Upper lobe of left lung (tissue), 4 donors: Measurements from ENCODE around the gene CNTD1.

ENCODE experiments used
- POLR2A ChIP-seq, 4 donors: fragments of 450-650 bp; IDR thresholded peaks; one replicate each; pipeline ENCODE4 v1.5.1; 2016 to 2017; ENCODE audit warnings: antibody characterized with exemption in 4 of 4, mild to moderate bottlenecking in 2 of 4
- TF ChIP-seq, protein P1 (sequence below), 6 experiments: fragments of 450-650 bp in 4 of 6; fragments of 200-600 bp in 2 of 6; sonication (generic) in 2 of 6; IDR thresholded peaks; one replicate each; pipeline ENCODE4 v1.5.1; 2016 to 2019; ENCODE audit warnings: antibody characterized with exemption in 6 of 6

DNA sequence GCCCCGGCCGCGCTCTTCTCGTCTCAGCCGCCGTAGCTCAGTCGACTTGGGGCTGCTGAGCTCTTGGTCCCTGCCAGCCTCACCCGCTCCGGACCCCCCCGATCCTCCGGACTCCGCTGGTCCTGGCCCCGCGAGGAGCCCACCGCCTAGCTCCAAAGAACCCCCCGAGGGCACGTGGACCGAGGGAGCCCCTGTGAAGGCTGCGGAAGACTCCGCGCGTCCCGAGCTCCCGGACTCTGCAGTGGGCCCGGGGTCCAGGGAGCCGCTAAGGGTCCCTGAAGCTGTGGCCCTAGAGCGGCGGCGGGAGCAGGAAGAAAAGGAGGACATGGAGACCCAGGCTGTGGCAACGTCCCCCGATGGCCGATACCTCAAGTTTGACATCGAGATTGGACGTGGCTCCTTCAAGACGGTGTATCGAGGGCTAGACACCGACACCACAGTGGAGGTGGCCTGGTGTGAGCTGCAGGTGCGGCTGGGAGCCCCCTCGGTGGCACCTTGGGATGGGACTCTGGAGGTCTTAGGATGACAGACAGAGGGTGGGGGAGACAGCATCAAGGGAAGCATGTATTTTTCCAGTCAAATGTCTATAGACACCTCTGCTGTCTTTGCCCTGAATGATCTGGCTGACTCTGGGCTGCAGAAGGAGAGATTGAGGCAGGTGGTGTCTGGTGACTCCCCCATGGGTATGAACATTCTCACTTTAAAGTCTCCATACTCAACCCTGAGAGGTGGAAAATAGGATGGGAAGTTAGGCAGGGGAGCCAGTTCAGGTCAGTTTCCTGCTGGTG, 17.6 kb upstream of the CNTD1 start:
- TF ChIP-seq, protein P1, sequence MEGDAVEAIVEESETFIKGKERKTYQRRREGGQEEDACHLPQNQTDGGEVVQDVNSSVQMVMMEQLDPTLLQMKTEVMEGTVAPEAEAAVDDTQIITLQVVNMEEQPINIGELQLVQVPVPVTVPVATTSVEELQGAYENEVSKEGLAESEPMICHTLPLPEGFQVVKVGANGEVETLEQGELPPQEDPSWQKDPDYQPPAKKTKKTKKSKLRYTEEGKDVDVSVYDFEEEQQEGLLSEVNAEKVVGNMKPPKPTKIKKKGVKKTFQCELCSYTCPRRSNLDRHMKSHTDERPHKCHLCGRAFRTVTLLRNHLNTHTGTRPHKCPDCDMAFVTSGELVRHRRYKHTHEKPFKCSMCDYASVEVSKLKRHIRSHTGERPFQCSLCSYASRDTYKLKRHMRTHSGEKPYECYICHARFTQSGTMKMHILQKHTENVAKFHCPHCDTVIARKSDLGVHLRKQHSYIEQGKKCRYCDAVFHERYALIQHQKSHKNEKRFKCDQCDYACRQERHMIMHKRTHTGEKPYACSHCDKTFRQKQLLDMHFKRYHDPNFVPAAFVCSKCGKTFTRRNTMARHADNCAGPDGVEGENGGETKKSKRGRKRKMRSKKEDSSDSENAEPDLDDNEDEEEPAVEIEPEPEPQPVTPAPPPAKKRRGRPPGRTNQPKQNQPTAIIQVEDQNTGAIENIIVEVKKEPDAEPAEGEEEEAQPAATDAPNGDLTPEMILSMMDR (IDR thresholded peaks at IDR 0.05) = no peak
- no peak for TF ChIP-seq POLR2A (IDR thresholded peaks at IDR 0.05)
